Dendritic cell treated with granulocyte-macrophage colony-stimulating factor and Interleukin-4, amounts not matched to agents 40 ng/mL and 50 ng/mL, for 4 days (primary cell): ENCODE measurements around the gene PDIK1L.
"Not testable (repeated sequence)": the region's sequence is repeated elsewhere in the genome, so short reads cannot be mapped to it uniquely, and the experiment has no call there.

ENCODE experiments used
- H3K27ac Mint-ChIP-seq: one replicate; pipeline ENCODE4 v1.8.0; 2022; ENCODE audit warnings: mild to moderate bottlenecking, mixed read lengths
- H3K27me3 Mint-ChIP-seq: one replicate; pipeline ENCODE4 v1.8.0; 2022; ENCODE audit warnings: mild to moderate bottlenecking, mixed read lengths
- H3K36me3 Mint-ChIP-seq: one replicate; pipeline ENCODE4 v1.8.0; 2022; ENCODE audit warnings: low read depth, mixed read lengths
- H3K4me1 Mint-ChIP-seq: one replicate; pipeline ENCODE4 v1.8.0; 2022; ENCODE audit warnings: low read depth, mixed read lengths
- H3K4me3 Mint-ChIP-seq: one replicate; pipeline ENCODE4 v1.8.0; 2022; ENCODE audit warnings: mild to moderate bottlenecking, moderate library complexity, mixed read lengths
- H3K9me3 Mint-ChIP-seq: one replicate; pipeline ENCODE4 v1.8.0; 2022; ENCODE audit warnings: mixed read lengths
- intact Hi-C: fragments of 100-400 bp; cut with micrococcal nuclease; formaldehyde crosslinking; loops from one replicate; pipeline ENCODE4 v1.15.0; 2022

The PDIK1L gene

DNA sequence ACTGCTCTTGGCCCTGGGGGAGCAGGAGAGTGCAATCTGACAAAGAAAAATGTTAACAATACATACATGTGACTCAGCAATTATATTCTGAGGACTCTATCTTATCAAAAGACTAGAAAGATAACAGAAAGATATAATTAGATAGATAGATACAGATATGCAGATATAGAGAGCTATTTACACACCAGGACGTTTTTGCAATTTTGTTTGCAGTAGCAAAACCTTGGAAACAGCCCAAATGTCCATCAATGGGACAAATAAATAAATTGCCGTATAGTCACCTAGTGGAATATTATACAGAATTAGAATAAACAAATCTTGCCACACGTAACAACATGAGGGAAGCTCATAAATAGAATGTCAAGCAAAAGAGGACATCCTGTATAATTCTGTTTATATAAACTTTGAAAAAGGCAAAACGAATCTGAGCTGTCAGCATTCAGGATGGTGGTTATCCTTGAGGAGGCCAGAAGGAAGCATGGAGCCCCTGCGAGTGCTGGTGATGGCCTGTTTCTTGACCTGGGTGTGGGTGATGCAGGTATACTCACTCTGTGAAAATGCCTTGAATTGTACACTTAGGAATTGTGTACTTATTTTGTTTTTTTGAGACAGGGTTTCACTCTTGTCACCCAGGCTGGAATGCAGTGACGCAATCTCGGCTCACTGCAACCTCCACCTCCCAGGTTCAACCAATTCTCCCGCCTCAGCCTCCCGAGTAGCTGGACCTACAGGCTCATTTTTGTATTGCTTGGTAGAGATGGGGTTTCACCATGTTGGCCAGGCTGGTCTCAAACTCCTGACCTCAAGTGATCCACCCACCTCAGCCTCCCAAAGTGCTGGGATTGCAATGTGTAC lies 31.4 kb upstream of the PDIK1L start:
- intact Hi-C loops, result no loop called here
- Mint-ChIP-seq H3K36me3 (no peaks in the 10 kb centered on the region), H3K4me3 (no peak overlapping the region), H3K9me3 (no peaks in the 10 kb centered on the region), H3K27me3 (peaks cover 31% of the 10 kb centered on the region), H3K27ac (no peak overlapping the region), H3K4me1 (no peaks in the 10 kb centered on the region)

DNA sequence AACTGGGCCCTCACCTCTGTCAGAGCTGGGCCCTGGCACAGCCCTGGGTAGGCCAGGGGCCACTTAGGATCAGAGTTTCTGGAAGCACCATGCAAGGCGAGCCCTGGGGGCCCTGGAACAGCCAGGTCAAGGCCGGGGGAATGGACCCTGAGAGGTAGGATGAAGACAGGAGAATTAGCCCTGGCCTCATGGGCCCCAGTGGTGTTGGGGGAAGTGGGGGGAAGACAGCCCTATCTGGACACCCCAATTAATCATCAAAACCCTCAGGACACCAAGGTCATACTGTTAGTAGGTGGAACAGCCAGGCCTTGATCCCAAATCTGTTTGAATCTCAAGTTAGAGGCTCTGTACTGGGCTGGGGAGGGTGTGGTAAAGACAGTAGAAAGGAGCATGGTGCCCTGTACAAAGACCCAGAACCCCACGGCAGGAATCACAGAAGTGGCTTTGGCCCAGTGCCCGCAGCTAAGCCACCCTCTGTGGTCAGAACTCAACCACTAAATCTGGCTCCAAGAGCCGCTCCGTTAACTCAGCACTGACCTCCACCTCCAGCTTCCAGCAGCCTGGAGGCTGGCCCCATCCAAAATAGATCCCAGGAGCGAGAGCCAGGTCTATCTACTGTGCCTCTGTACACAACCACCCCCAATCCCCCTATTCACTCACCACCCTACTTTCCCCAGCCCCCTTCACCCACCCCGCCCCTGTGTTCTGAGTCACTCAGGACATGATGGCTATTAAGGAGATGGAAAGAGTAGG lies 30.2 kb upstream of the PDIK1L start:
- H3K4me3 Mint-ChIP-seq, result no peak overlapping the region

DNA sequence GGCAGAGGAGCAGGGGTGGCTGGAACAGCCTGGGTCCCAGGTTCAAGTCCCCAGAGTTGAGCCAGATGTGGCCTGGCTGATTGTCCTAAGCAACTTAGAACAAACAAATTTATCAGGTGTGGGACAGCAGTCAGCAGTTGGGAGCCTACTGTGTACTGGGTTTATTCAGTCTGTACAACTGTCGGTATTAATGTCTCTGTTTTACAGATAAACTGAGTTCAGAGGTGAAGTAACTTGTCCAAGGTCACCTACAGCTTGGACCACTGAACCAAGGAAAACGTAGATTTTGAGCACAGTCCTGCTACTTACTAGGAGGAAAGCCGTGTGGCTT lies 29.6 kb upstream of the PDIK1L start:
- Mint-ChIP-seq H3K36me3 (no peaks in the 10 kb centered on the region), H3K9me3 (no peaks in the 10 kb centered on the region), H3K27me3 (peaks cover 30% of the 10 kb centered on the region), H3K4me3 (no peak overlapping the region), H3K4me1 (no peaks in the 10 kb centered on the region), H3K27ac (no peak overlapping the region)
- intact Hi-C loops, result no loop called here

More for the DNA sequence above, 30.2 kb upstream of the PDIK1L start:
- no peaks in the 10 kb centered on the region for H3K36me3 Mint-ChIP-seq
- peaks cover 30% of the 10 kb centered on the region for H3K27me3 Mint-ChIP-seq
- no peak overlapping the region for H3K27ac Mint-ChIP-seq
- no peaks in the 10 kb centered on the region for H3K4me1 Mint-ChIP-seq
- H3K9me3 Mint-ChIP-seq, result no peaks in the 10 kb centered on the region
- intact Hi-C loops, result no loop called here

DNA sequence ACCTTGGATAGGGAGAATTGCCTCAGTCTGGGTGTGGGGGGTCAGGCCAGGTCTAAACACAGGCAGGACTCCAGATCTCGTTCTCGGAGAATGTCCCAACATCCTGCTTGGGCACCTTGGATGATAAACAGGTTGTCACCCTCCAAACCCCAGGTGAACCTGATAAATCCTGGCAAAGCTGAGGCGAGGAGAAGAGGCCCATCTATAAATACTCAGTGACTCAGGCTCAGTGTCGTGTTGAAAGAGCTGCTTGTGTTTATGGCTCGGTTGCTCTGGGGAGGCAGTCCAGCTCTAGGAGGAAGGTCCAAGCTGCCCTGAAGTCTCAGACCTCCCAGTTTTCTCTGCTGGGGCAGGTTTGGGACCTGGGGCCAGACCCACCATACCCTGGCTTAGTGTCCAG lies 28.4 kb upstream of the PDIK1L start:
- Mint-ChIP-seq H3K4me1 (no peaks in the 10 kb centered on the region), H3K4me3 (no peak overlapping the region), H3K27me3 (peaks cover 26% of the 10 kb centered on the region), H3K36me3 (no peaks in the 10 kb centered on the region), H3K9me3 (no peaks in the 10 kb centered on the region), H3K27ac (no peak overlapping the region)
- intact Hi-C loops, result no loop called here

DNA sequence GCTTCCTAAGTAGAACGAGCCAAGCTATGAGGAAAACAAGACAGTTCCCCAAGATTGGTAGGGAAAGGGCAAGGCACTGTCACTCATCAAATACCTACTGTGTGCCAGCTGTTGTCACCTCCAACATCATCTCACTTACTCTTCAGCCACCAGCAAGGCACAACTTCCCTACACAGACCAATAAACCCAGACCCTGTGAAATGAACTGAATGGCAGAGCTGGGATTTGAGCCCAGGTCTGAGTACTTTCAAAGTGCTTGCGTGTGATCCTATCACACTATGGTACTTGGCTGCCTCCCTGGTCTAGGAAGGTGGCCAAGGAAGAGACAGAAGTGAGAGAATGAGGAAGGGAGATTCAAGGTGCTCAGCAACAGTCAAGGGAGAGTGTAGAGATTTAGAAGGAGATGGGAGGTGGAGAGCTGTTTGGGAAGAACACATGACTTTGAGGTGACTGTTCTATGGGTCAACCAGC lies 27.5 kb upstream of the PDIK1L start:
- Mint-ChIP-seq H3K27me3 (peaks cover 21% of the 10 kb centered on the region), H3K4me1 (no peaks in the 10 kb centered on the region), H3K36me3 (no peaks in the 10 kb centered on the region), H3K9me3 (no peaks in the 10 kb centered on the region), H3K4me3 (no peak overlapping the region), H3K27ac (no peak overlapping the region)
- intact Hi-C loops, result no loop called here

DNA sequence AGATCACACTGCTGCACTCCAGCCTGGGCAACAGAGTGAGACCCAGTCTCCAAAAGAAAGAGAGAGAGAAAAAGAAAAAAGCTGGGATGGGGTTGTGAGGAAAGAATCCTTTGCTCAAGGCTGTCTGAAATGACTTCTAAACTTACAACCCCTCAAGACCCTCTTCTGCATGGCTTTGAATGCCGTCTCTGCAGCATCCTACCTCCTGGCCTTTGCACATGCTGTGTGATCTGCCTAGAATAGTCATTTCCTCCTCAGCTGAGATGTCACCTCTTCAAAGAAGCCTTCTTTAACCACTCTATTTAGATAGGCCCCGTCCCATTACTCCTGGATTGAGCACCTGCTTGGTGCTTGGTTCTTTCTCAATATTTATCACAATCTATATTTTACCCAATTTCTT lies 26.8 kb upstream of the PDIK1L start:
- H3K4me3 Mint-ChIP-seq, result no peak overlapping the region
- no peak overlapping the region for H3K27ac Mint-ChIP-seq
- intact Hi-C loops, result no loop called here
- H3K4me1 Mint-ChIP-seq, result no peaks in the 10 kb centered on the region
- H3K27me3 Mint-ChIP-seq, result peaks cover 24% of the 10 kb centered on the region
- H3K9me3 Mint-ChIP-seq, result no peaks in the 10 kb centered on the region
- no peaks in the 10 kb centered on the region for H3K36me3 Mint-ChIP-seq

DNA sequence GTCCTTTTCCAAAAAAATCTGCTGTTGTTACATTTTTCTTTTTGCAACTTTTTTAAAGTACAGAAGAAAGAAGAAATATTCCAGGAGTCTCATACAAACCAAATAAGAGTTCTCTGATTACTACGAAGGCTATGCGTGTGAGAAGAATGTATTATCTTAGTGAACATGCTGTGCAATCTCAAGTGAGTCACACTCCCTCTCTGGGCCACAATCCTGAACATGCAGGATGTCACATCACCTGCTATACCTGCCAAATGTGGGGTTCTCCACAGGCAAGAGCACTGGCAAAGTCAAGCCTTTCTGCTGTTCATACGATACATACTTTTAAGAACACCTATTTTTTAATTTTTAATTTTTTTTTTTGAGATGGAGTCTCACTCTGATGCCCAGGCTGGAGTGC lies 22.5 kb upstream of the PDIK1L start:
- Mint-ChIP-seq H3K9me3 (no peaks in the 10 kb centered on the region), H3K4me3 (no peak overlapping the region), H3K27me3 (peaks cover 45% of the 10 kb centered on the region), H3K27ac (no peak overlapping the region), H3K36me3 (no peaks in the 10 kb centered on the region), H3K4me1 (peaks cover 4% of the 10 kb centered on the region)
- intact Hi-C loops, result no loop called here

DNA sequence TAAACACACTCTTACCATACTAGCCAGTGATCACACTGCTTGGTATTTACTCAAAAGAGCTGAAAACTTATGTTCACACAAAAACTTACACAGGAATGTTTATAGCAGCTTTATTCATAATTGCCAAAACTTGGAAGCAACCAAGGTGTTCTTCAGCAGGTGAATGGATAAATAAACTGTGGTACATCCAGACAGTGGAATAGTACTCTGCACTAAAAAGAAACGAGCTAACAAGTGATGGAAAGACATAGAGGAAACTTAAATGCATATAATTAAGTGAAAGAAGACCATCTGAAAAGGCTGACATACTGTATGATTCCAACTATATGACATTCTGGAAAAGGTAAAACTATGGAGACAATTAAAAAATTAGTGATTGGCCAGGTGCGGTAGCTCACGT lies 20.7 kb upstream of the PDIK1L start:
- Mint-ChIP-seq H3K4me3 (no peak overlapping the region), H3K9me3 (no peaks in the 10 kb centered on the region), H3K36me3 (no peaks in the 10 kb centered on the region), H3K27ac (no peak overlapping the region), H3K27me3 (peaks cover 42% of the 10 kb centered on the region), H3K4me1 (peaks cover 4% of the 10 kb centered on the region)
- intact Hi-C loops, result no loop called here

DNA sequence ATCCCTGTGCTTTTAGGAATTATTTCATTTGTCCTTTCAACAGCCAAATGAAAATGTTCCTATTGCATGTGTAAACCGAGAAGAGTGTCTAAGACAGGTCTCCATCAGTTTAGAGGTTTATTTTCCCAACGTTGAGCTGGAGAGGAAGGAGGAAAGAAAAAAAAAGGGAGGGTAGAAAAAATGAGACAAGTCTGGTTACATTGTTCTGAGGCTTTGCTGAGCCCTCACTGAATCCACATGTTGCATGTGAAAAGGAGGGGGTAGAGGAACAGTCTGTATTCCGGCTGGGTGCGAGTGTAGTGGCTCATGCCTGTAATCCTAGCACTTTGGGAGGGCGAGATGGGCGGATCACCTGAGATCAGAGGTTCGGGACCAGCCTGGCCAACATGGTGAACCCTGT lies 19.2 kb upstream of the PDIK1L start:
- no peaks in the 10 kb centered on the region for H3K9me3 Mint-ChIP-seq
- intact Hi-C loops, result no loop called here
- no peaks in the 10 kb centered on the region for H3K36me3 Mint-ChIP-seq
- H3K4me1 Mint-ChIP-seq, result peaks cover 4% of the 10 kb centered on the region
- no peak overlapping the region for H3K4me3 Mint-ChIP-seq
- peaks cover 42% of the 10 kb centered on the region for H3K27me3 Mint-ChIP-seq
- H3K27ac Mint-ChIP-seq, result no peak overlapping the region

DNA sequence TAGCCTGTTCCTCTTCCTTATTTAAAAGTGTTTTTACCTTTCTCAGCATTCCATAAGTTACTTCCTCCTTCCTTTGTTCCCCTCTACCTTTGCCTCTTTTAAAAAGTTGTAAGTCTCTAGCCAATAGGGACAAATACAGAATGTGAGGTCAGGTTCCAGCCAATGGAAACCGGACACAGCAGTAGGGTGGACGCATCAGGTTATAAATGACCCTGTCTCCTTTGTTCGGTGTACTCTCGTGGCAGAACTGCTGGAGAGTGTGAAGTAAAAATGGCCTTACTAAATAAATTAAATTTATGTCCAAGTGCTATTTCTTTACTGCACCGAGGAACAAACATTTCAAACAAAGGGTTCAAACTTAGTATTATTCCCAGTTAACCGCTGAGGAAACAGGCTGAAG lies 18.1 kb upstream of the PDIK1L start:
- H3K27me3 Mint-ChIP-seq, result peaks cover 46% of the 10 kb centered on the region

DNA sequence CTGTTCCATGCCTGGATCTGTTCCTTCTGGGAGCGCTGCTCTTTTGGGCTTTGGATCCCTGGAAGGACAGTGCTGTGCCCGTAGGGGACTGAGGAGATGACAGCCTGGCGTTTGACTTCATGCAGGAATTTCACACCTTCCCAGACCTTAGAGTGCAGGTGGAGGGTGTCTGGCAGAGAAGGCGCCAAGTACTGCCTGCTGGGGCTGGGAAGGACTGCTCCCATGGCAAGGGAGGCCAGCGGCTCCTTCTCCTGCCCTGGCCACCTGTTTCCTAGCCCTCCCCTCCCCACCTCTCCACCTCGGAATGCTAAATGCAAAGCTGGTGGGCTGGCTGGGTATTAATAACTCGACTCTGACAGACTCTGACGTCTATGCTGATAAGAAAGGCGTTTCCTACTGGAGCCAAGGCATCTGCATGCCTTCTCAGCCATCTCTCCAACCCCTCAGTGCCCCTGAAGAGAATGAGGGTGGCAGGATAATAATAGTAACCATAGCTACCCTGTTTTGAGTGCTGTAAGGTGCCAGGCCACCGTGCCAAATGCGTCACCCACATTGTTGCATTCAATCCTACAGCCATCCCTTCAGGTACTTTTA lies 17.5 kb upstream of the PDIK1L start:
- H3K4me3 Mint-ChIP-seq, result no peak overlapping the region
- no peaks in the 10 kb centered on the region for H3K36me3 Mint-ChIP-seq
- H3K4me1 Mint-ChIP-seq, result peaks cover 4% of the 10 kb centered on the region
- peaks cover 46% of the 10 kb centered on the region for H3K27me3 Mint-ChIP-seq
- H3K27ac Mint-ChIP-seq, result no peak overlapping the region
- intact Hi-C loops, result no loop called here
- H3K9me3 Mint-ChIP-seq, result no peaks in the 10 kb centered on the region

More for the DNA sequence above, 18.1 kb upstream of the PDIK1L start:
- H3K4me1 Mint-ChIP-seq, H3K27ac Mint-ChIP-seq, H3K36me3 Mint-ChIP-seq, H3K4me3 Mint-ChIP-seq, intact Hi-C loops, H3K9me3 Mint-ChIP-seq: not testable (repeated sequence)

DNA sequence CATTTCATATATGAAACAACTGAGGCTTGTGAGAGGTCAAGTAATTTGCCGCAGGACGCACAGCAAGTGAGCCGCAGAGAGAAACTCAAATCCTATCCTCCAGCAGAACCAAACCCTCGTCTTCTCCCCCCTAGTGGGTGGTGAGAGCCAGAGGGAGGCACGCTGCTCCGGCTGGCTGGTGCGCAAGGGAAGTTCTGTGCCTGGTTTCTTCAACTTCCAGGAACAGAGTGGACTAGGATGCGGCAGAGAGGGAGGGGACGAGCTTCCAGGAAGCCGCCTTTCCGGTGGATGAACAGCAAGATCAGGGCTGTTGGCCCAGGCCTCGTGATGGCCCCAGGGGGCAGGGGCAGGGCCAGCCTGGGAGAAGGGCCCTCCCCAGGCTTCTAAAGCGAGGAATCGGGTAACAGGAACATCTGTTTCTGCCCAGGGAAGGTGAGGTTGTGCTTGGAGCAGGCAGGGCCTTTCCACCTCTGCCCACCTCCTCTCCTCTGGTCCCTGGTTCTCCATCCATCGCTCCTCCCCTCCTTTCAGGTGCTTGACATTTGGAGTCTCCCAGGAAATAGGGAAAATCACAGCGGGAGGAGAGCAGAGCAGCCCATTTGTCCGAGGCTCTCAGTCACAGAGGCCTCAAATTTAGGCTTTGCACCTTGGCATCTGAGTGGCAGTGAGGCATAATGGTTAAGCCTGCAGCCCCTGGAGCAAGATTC lies 16.8 kb upstream of the PDIK1L start:
- intact Hi-C loops, result no loop called here
- no peak overlapping the region for H3K27ac Mint-ChIP-seq
- no peaks in the 10 kb centered on the region for H3K9me3 Mint-ChIP-seq
- peaks cover 4% of the 10 kb centered on the region for H3K4me1 Mint-ChIP-seq
- no peaks in the 10 kb centered on the region for H3K36me3 Mint-ChIP-seq
- H3K4me3 Mint-ChIP-seq, result no peak overlapping the region
- H3K27me3 Mint-ChIP-seq, result peaks cover 43% of the 10 kb centered on the region

DNA sequence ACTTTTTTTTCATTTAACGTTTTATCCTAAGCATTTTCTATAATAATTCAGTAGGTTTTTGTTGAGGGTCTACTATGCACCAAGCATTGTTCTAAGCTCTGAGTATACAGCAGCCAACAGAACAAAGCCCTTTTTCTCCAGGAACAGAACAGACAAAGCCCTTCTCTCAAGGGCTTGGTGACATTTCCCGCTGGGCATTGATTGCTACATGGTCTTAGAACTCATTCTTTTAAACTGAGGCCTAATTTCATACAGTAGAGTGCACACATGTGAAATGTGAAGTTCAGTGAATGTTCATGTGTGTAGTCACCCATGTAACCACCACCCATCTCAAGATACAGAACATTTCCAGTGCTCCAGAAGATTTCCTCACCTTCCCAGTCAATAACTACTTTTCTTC lies 15.2 kb upstream of the PDIK1L start:
- intact Hi-C loops, result no loop called here
- Mint-ChIP-seq H3K36me3 (no peaks in the 10 kb centered on the region), H3K27ac (no peak overlapping the region), H3K27me3 (peaks cover 30% of the 10 kb centered on the region), H3K4me3 (no peak overlapping the region), H3K4me1 (peaks cover 4% of the 10 kb centered on the region), H3K9me3 (no peaks in the 10 kb centered on the region)

DNA sequence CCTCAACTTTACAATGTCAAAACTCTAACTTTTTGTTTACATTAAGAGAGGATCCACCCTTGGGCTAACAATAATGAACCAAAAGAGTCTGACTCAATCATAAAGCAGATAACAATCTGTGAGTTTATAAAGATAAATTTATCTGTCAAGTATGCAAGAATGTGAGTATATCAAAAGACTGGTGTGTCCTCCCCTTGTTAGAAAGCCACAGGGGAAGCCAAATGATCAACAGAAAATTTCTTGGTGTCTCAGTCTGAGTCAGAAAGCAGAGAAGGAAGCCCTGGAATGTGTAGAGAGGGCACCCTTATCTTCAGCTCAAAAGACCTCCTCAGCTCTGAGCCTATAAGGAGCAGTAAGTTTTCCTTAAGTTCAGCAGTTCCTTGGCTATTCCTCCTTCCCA lies 13.9 kb upstream of the PDIK1L start:
- Mint-ChIP-seq H3K4me1 (peaks cover 4% of the 10 kb centered on the region), H3K27me3 (peaks cover 27% of the 10 kb centered on the region), H3K27ac (no peak overlapping the region), H3K4me3 (no peak overlapping the region), H3K9me3 (no peaks in the 10 kb centered on the region), H3K36me3 (no peaks in the 10 kb centered on the region)
- intact Hi-C loops, result no loop called here
